HG03108 (cell line): Measurements from ENCODE around the gene PPP1R37.

Source experiments
- ATAC-seq: cut with Tn5 transposase; IDR thresholded peaks from one replicate; pipeline ENCODE4 v1.9.1; 2021; ENCODE audit warnings: moderate library complexity; ENCODE audit not compliant: unreplicated experiment

Gene PPP1R37

GRCh38 chr19:45166723-45167252 lies 73.8 kb downstream of the PPP1R37 start:
- ATAC-seq, result no peak

- ATAC-seq, result no peak
Observed at GRCh38 chr19:45168767-45169351, 75.9 kb downstream of the PPP1R37 start.

- ATAC-seq, result no peak
Observed at GRCh38 chr19:45169602-45170001, 76.6 kb downstream of the PPP1R37 start.

GRCh38 chr19:45170146-45171106 lies 77.4 kb downstream of the PPP1R37 start:
- no peak for ATAC-seq

- no peak for ATAC-seq
Observed at GRCh38 chr19:45171211-45171623, 78.2 kb downstream of the PPP1R37 start.

- no peak for ATAC-seq
Observed at GRCh38 chr19:45172173-45172572, 79.2 kb downstream of the PPP1R37 start.

GRCh38 chr19:45172611-45173208 lies 79.7 kb downstream of the PPP1R37 start:
- ATAC-seq, result no peak

- no peak for ATAC-seq
Observed at GRCh38 chr19:45173816-45174215, 80.8 kb downstream of the PPP1R37 start.

- ATAC-seq, result no peak
Observed at GRCh38 chr19:45175515-45176345, 82.8 kb downstream of the PPP1R37 start.

GRCh38 chr19:45177817-45178261 lies 84.9 kb downstream of the PPP1R37 start, which contains the start of gene TRAPPC6A:
Gene TRAPPC6A (minus strand): TSS chr19:45178237. CDS start chr19:45178218, 19 bp downstream.
- ATAC-seq, result peak; percentile 1

GRCh38 chr19:45178262-45179071 lies 85.5 kb downstream of the PPP1R37 start, which contains the start of gene BLOC1S3:
Gene BLOC1S3 (plus strand): TSS chr19:45178784. CDS start chr19:45179297, 513 bp downstream.
- ATAC-seq, result peak; percentile 77

- no peak for ATAC-seq
Observed at GRCh38 chr19:45179072-45179891, 86.3 kb downstream of the PPP1R37 start.

- ATAC-seq, result no peak
Observed at GRCh38 chr19:45179892-45180370, 87.0 kb downstream of the PPP1R37 start.

GRCh38 chr19:45180936-45181335 lies 88.0 kb downstream of the PPP1R37 start:
- ATAC-seq, result no peak

GRCh38 chr19:45182758-45183157 lies 89.8 kb downstream of the PPP1R37 start:
- ATAC-seq, result no peak

GRCh38 chr19:45184115-45184514 lies 91.1 kb downstream of the PPP1R37 start:
- no peak for ATAC-seq

- ATAC-seq, result no peak
Observed at GRCh38 chr19:45186509-45187334, 93.7 kb downstream of the PPP1R37 start.
